ENCODE results near the gene CHMP5.

Gene CHMP5

DNA sequence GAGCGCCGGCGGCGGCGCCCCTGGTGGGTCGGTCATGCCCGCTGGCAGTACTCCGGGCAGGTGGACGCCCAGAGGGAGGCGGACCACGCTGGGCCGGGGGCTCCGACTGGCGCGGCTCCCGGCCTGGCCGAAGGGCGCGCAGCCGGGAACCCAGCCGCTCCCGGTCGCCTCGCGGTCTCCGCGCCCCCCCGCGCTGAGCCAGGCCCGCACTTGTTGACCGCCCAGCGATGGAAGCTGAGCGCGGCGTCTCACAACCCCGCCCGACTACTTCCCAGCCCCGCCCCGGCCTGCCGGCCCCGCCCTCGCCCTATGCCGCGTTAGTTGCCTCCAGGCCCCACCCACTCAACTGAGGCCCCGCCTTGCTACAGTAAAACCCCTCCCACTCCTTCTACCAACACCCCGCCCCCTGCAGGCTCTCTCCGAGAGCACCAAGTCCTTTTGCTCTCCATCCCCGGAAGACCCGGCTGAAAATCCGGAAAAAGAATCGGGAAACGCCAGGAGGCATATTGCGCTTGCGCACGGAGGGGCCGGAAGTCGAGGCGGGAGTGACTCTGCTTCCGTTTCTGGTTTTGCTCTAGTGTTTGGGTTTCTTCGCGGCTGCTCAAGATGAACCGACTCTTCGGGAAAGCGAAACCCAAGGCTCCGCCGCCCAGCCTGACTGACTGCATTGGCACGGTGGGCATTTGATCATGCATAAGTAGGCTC lies at the start of gene CHMP5, which contains the start of gene BAG1:
CHMP5 (plus strand) TSS at position 577 of the 705 bp plus-strand sequence; CDS start at position 607, 30 bp downstream.
BAG1 (minus strand) TSS at position 236 of the 705 bp plus-strand sequence.
- peak; percentile 100 for DNase-seq

DNA sequence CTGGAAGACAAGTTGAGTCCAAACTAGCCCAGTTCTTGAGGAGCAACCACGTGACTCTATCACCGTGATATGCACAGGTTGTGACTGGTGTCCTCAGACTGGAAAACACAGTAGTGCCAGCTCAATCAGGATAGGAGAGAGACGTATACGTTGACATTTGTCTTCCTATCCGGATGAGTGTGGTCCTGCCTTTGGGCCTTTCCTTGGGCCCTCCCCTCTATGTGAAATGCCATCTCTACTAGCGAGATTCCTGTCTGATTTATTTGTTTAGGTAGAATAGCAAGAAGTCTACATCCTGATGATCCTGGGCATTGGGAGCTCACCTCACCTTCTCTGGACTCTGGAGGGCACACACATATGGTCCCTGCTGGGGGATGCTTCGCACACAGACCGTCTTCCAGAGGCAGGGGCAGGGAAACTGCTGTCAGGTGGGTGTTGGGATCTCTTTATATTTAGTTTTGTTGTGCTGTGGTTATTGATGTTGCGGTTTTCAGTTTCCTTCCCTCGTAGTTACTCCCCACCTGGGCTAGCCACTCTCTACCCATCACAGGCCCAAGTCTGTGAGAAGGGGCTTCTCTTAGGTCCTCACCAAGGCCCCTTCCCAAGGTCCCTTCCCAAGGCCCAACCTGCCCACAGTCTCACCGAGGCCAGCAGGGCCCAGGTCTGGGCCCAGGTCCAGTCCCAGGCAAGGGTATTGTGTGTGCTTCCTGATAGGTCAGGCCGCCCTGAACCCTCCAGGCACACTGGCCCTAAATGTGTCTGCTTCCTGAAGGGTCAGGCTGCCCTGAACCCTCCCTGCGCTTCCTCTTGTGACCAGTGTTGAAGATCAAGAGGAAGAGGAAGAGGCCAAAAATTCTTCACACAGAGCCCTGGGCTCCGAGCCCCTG lies 43.9 kb upstream of the CHMP5 start:
- no peak for DNase-seq

DNA sequence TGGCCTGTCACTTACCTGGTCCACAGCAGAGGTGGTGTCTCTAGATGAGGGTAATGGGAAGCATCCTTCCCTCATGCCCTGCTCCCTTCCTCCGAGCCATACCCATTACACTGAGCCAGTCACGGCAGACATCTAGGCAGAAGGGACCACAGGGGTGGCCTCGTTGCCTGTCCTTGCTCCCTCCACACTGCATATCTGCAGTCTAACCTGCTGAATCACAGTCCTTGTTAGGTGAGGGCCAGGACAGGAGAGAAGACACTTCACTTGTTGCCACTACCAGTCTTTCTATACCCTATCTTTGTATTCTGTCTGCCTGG lies 43.3 kb upstream of the CHMP5 start:
- no peak for DNase-seq

DNA sequence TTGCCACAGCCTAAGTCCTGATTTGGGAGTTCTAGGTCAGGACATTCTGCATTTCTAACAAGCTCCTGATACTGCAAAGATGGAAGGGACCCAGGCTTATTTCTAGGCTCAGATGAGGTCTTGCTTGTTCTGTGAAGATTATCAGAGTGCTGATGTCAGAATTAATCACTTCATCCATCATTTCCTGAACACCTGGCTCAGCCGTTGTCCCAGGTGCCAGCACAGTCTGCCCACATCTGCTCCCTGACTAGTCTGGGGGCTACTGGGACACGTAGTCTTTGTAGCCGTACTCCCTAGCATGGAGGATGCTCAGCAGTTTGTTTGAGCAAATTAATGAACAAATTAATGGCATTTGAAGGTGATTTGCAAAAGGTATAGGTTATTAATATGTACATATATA lies 42.8 kb upstream of the CHMP5 start:
- DNase-seq, result no peak

DNA sequence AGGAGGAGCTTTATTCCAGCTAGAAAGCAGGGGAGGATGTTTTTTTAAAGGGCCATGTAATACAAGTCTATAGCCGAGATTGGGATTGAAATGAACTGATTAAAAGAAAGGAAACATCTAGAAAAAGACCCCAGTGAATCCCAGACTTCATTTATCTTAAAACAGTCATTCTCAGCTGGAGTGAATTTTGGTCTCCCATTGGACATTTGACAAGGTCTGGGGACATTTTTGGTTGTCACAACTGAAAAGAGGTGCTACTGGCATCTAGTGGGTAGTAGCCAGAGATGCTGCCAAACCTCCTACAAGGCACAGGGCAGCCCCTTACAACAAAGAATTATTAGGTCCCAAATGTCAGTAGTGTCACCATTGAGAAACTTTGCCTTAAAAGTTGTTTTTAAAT lies 41.2 kb upstream of the CHMP5 start:
- DNase-seq, result no peak

DNA sequence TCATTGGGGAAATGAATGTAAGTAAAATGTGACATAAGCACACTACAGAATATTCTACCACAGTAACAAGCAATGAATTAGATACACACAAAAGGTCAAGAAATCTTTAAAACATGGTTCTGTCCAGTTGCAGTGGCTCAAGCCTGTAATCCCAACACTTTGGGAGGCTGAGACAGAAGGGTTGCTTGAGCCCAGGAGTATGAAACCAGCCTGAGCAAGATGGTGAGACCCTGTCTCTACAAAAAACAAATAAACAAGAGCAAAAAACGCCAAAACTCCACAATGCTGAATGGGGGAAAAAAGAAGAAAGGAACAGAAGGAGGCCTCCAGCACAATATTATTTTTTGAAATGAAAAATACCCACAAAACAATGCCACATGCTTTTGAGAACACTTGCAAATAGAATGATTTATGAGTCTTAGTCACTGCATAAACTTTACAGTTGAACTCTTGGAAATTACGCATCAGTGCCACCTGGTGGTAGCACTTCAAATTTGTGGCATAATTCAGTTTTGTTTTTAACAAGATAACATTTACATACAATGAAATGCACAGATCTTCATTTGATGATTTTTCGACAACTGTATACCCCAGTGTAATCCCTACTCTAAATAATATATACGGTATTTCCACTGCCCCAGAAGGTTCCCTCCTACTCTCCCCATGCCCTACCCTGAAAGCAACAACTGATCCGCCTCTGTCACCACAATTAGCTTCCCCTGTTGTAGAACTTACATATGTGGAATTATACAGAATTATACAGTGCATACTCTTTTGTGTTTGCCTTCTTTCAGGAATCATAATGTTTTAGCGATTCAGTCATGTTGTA lies 39.3 kb upstream of the CHMP5 start:
- peak; percentile 60 for DNase-seq

DNA sequence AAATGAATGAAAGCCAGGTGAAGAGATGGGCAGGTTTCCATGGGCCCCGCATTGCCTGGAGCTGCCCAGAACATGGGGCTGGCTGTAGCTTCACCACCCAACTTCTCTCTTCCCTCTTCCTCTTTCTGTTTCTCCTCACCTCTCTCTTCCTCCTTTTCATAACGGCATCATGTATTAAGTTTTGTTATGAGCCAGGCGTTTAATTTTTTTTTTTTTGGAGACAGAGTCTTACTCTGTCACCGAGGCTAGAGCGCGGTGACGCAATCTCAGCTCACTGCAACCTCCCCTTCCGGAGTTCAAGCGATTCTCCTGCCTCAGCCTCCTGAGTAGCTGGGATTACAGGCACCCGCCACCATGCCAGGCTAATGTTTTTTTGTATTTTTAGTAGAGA lies 37.8 kb upstream of the CHMP5 start:
- DNase-seq, result no peak

DNA sequence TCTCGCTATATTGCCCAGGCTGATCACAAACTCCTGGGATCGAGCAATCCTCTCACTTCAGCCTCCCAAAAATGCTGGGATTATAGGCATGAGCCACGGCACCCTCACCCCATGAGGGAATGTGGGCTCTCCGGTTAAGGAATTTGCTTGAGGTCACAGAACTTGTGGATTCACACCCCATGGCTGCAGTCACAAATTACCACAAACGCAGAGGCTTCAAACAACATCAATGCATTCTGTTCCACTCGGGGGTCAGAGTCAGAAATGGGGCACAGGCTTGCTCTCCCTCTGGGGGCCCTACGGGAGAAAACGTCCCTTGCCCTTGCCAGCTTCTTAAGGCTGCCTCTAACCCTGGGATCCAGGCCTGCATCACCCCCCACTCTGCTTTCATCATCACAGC lies 37.1 kb upstream of the CHMP5 start:
- no peak for DNase-seq

DNA sequence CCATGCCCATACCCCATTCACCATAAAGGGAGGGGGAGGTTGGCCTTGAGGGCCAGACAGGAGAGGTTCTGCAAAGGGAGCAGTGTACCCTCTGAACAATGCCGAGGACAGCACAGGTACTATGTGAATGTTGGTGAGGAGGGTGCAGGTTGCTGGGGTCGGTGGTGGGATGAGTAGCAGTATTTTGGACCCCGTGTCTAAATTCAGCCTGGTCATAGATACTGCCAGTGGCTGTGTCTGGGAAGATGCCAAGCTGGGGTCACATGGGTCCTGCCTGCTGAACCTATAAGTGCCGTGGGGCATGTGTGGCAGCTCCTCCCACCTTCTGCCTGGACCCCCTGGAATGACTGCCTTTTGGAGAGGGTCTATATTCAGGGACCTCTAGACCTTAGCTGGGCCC lies 36.2 kb upstream of the CHMP5 start:
- DNase-seq, result no peak

DNA sequence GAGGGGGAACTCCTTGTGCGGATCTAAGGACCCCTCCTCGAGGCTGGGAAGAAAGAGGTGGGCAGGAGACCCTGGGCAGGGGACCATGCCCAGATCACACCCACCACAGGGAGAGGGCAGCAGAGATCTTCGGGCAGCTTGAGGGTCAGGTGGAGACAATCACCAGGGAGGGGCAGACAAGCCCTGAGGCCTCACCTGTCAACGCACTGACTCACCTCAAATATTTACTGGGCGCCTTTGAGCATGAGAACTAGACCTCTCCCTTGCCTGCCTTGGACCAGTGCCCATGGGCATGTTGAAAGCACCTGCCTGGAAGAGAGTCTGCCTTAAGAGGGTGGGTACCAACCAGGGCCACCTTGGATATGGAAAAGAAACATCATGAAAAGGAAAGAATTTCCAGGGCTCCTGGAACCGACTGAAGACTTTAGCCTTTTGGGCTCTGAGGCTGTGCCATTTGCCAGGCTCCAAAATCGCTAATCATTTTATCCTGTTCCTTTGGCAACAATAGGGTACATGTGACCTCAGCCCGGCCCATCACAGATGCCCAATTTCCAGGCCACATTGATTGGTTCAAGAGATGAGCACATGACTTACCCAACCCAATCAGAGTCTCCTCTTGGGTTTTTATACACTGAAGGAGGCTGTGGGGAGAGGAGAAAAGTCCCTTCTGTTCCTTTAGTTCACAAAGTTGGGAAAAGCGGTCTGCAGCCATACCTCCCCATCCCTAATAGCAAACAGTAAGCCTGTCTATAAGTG lies 35.3 kb upstream of the CHMP5 start:
- DNase-seq, result no peak

DNA sequence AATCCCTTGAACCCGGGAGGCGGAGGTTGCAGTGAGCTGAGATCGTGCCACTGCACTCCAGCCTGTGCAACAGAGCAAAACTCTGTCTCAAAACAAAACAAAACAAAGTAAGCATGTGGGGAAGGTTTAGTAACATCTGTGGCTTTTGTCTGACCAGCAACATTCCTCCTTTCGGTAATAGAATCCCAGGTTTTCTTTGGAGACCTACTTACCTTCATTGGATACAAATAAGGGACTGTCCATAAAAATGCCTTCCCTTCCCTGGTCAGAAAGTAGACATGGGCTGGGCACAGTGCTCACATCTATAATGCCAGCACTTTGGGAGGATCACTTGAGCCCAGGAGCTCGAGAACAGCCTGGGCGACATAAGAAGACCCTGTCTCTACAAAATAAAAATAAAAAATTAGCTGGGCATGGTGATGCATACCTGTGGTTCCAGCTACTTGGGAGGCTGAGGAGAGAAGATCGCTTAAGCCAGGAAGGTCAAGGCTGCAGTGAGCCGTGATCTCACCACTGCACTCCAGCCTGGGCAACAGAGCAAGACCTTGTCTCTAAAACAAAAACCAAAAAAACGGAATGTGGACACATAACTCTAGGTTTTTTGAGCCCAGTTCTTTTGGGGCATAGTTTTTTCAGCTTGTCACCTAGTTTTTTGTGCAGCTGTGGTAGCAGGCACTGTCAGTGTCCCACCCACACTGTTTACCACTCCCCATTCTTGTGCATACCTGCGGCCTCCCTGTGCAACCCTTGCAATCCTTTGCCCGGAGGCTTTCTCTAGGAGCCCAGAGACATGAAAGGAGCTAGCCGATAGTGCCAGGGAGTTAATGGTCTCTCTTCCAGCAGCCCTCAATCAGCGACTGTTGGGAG lies 33.9 kb upstream of the CHMP5 start:
- DNase-seq, result no peak

DNA sequence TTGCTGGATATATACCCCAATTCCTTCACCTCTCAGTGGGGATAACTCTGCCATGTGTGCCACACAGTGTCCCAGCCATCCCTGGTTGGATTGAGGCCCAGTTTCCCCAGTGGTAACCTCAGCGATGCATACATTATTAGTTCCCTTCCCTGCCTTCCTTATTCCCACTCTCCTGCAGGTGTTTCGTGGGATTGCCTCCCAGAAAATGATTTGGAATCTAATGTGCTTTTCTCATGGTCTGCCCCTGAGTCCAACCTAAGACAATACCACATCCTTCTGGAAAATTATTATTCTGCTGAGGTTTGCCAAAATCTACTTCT lies 33.3 kb upstream of the CHMP5 start:
- DNase-seq, result no peak

DNA sequence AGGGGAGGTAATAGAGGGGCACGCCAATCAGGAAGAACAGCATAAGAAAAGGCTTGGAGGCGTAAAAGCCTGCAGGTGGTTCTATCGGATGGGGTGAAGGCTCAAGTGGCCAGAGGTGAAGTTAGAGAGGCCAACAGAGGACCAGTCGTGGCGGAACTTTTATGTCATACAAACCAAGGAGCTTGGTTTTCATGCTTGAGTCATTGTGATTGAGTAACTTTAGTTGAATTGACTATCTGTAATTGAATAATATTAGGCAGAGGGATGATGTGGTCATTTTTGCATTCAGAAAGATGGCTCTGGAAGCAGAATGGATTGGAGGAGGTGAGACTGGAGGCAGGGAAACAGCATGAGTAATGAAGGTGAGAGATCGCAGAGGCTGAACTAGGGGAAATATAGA lies 32.0 kb upstream of the CHMP5 start:
- no peak for DNase-seq

DNA sequence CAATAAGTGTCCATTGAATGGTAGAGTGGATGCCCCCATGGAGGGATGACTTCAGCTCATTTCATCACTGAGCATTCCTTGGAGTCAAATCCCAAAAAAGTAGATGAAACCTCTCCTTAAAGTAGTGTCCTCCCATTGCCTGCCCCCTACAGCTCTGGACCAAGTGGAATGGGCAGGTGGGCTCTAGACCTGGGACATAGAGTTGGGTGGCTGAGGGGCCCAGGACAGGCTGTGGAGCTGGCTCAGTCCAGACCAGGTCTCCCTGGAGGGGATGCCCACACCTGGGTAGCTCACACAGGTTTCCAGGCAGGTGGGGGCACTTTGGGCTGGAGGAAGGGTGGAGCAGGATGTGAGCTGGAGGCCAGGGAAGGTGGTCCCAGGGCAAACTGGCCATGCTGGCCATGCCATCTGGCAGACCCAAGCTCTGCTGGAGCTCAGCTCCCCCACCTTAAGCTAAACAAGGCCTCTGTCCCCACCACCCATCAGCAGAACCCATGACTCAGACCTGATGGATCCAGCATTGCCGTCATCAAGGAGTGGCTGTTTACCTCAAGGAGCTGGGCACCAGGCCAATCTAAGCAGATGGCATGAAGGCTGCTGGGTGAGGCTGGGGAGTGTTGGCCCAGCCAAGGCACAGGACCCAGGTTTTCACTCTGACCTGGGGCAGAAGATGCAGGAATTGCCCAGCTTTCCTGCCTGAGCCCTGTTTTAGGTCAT lies 31.1 kb upstream of the CHMP5 start:
- DNase-seq, result no peak

DNA sequence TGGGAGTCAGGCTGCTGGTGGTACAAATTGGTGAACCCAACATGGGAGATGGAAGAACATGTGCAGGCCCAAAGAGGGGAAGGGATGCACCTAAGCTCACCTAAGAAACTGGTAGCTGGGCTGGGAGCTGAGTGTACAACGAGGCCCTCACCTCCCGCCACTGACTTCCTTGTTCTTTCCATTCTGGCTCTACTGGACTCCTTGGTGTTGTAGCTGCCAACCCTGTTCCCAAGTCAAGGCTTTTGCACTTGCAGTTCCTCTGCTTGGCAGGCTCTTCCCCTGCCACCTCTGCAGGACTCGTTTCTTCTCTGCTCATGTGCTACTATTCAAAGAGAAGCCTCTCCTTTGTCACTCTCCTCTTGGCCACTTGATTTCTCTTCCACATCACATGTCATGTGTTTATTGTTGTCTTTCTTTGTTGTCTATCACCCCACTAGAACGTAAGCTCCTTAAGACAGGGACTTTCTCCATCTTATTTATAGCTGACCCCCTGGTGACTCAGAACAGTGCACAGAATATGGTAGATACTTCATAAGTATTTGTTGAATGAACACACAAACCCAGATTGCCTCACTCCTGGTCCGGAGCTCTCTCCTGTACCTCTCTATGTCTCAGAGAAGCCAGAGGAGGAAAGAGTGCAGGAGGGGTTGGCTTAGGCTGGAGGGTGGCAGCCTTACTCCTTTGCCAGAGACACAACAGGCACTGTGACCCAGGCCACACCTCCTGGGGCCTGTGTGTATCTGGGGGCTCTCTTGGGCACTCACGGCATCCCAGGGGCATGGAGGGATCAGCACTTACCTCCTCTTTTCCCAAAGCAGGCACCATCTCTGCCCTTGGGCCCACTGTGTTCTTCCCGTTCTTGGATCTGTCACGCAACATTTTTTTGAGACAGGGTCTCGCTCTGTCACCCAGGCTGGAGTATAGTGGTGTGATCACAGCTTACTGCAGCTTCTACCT lies 30.1 kb upstream of the CHMP5 start:
- DNase-seq, result no peak

DNA sequence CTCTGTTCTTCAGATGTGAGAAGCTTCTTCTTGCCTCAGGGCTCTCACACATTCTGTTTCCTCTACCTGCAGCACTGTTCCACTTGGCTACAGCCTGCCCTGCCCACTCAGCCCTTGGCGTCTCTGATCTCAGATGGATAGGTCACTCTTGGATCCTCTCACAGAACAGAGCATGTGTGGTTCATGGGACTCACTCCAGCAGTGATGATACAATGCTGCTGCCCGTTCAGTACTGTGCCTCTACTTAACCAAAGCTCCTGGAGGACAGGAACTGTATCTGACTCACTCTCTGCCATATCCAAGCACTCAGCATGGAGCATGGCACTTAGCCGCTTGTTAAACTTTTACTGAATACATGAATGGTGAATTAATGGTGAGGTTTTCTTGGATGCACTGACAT lies 28.3 kb upstream of the CHMP5 start:
- no peak for DNase-seq

DNA sequence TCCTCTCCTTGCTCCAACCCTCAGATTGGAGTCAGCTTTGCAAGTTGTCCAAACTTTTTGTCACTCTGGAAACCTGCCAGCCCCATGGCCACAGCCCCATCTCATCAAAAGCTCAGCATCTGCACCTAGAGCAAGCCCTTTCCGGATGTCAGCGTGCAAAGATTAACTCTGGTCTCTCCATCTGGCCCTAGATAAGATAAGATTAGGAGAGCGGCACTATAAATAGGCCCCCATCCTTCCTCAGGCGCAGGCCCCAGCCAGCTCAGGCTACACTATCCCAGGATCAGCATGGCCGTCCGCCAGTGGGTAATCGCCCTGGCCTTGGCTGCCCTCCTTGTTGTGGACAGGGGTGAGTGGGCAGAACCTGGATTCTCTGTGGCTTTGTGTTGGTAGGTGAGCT lies 24.9 kb upstream of the CHMP5 start, which contains the start of gene SPINK4:
SPINK4 (plus strand) TSS at position 247 of the 400 bp plus-strand sequence; CDS start at position 289, 42 bp downstream.
- DNase-seq, result no peak

DNA sequence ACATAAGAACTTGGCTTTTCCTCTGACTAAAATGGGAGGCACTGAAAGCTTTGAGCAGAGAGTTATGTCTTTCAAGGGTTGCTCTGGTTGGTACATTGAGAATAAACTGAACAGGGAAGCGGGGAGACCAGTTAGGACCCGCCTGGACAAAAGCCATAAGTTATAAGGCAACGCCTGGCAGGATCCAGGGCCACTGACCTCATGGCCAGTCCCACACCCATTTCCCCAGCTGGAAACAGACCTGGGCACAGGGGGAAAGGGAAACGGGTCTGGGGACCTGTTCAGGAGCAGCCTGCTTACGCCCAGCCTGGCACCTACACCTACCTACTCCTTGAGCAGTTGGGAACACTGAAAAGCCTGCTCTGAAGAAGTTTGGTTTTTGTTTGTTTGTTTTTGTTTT lies 23.6 kb upstream of the CHMP5 start:
- DNase-seq, result no peak

DNA sequence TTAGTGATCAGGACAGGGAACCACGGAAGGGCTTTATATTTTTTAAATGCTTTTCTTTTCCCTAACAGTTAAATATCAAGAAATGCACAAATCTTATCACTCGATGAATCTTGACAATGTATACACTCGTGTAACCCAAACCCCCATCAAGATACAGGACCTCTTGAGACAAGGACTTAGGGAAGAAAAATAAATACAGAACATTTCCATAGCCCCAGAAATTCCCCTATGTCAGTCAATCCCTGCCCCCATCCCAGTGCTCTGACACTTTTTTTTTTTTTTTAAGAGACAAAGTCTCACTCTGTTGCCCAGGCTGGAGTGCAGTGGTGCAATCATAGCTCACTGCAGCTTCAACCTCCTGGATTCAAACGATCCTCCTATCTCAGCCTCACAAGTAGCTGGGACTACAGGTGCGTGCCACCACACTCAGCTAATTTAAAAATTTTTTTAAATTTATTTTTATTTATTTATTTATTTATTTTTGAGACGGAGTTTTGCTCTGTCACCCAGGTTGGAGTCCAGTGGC lies 22.2 kb upstream of the CHMP5 start:
- DNase-seq, result no peak
